Liver (tissue), 2 donors: Measurements from ENCODE around the gene PLPP3.

Source experiments
- CTCF ChIP-seq: fragments of 150-350 bp; IDR thresholded peaks from 2 replicates; pipeline ENCODE4 v1.5.1; 2017; ENCODE audit warnings: improper control_type of control experiment, low read depth, low read length; ENCODE audit not compliant: missing input control
- FOXA2 ChIP-seq: IDR thresholded peaks from 2 replicates; pipeline ENCODE4 v1.6.1; 2016; ENCODE audit warnings: antibody characterized with exemption
- REST ChIP-seq: IDR thresholded peaks from 2 replicates; pipeline ENCODE4 v1.6.1; 2016; ENCODE audit warnings: antibody characterized with exemption, mild to moderate bottlenecking
- ZBTB33 ChIP-seq: IDR thresholded peaks from 2 replicates; pipeline ENCODE4 v1.6.1; 2016; ENCODE audit warnings: antibody characterized with exemption
- donor health status: healthy.

- TF ChIP-seq CTCF, result no peak
- TF ChIP-seq FOXA2, result no peak
- no peak for TF ChIP-seq REST
- no peak for TF ChIP-seq ZBTB33
Observed at GRCh38 chr1:56516539-56517252, 62.7 kb downstream of the PLPP3 start.
